Aorta (tissue), 5 donors: Measurements from ENCODE around the gene GALNT2. TPM values are rescaled to one million over a fixed set of nuclear protein-coding genes. Genes with fewer than 3 reads are reported as not detected.

ENCODE experiments used
- ATAC-seq: fragments of 200-7000 bp; cut with Tn5 transposase; one replicate; pipeline ENCODE4 v1.9.1; 2022; ENCODE audit warnings: moderate library complexity; ENCODE audit not compliant: low FRiP score
- DNase-seq, 2 donors: peaks; one replicate each; pipeline ENCODE4 v3.0.0-alpha.2; 2020
- H3K27ac ChIP-seq, 2 donors: one replicate each; pipeline ENCODE4 v1.5.1; 2013; ENCODE audit warnings: low read length in 2 of 2, mild to moderate bottlenecking in 2 of 2, moderate library complexity in 2 of 2, control low read depth in 1 of 2, inconsistent platforms in 1 of 2, low read depth in 1 of 2
- H3K27me3 ChIP-seq, 2 donors: one replicate each; pipeline ENCODE4 v1.6.1; 2013; ENCODE audit warnings: control low read depth in 1 of 2, low read length in 1 of 2, mild to moderate bottlenecking in 1 of 2, moderate library complexity in 1 of 2; ENCODE audit not compliant: insufficient read depth in 2 of 2, control insufficient read depth in 1 of 2
- H3K36me3 ChIP-seq, 2 donors: one replicate each; pipeline ENCODE4 v1.6.1; 2013; ENCODE audit warnings: control low read depth in 1 of 2, low read length in 1 of 2, mild to moderate bottlenecking in 1 of 2; ENCODE audit not compliant: insufficient read depth in 2 of 2, control insufficient read depth in 1 of 2
- H3K4me1 ChIP-seq, 2 donors: one replicate each; pipeline ENCODE4 v1.6.1; 2013; ENCODE audit warnings: low read length in 2 of 2, control low read depth in 1 of 2, mild to moderate bottlenecking in 1 of 2, moderate library complexity in 1 of 2; ENCODE audit not compliant: insufficient read depth in 2 of 2, control insufficient read depth in 1 of 2
- H3K4me3 ChIP-seq, 2 donors: one replicate each; pipeline ENCODE4 v1.5.1; 2013; ENCODE audit warnings: low read length in 2 of 2, control low read depth in 1 of 2, mild to moderate bottlenecking in 1 of 2
- H3K9me3 ChIP-seq: one replicate; pipeline ENCODE4 v1.6.1; 2013; ENCODE audit warnings: mild to moderate bottlenecking, low read length; ENCODE audit not compliant: control insufficient read depth
- WGBS, 2 donors: extraction: QIAGEN DNeasy Blood & Tissue Kit; methylation state at CpG; one replicate each; pipeline ENCODE4 v1.1.7; 2013; 5-methylcytosine and 5-hydroxymethylcytosine counted together
- intact Hi-C, 2 donors: fragments of 100-400 bp; cut with DNase I; formaldehyde crosslinking; loops; one replicate each; pipeline versions ENCODE4 v1.14.2 to v1.15.0; 2022
- polyA plus RNA-seq, 2 donors: library from polyadenylated mRNA; stranded (reverse); fragments of 200-250 nt; gene quantifications; one replicate each; pipeline ENCODE4 v1.2.3, GENCODE V29; 2013
- total RNA-seq, 2 donors: library from RNA; stranded (reverse); fragmentation: NEBNext Ultra II Directional; extraction: Animal tissue kit (Norgen Biotek cat#: 25700); gene quantifications; one replicate each; pipeline ENCODE4 v1.2.1, GENCODE V29; 2021
- donor health status: healthy with polysubstance abuse.
- donor health status: Bipolar disorder and iron deficiency.
- donor health status: DM: no; HTN: no; CAD: no.
- donor health status: DM: no; HTN: no; CAD: no.
- donor health status: DM: yes; HTN: yes; CAD: no.

The GALNT2 gene
- total and polyA plus RNA-seq, 4 donors, result 29.1 to 116 (median 105) TPM

GRCh38 chr1:230144010-230144614, 77.1 kb downstream of the GALNT2 start:
- H3K4me3 ChIP-seq, result no peak overlapping the region
- 81 to 82% methylated on average over 14 of the region's 14 CpGs for whole genome bisulfite sequencing, 2 donors
- H3K4me1 ChIP-seq, result peaks cover 0 to 5% of the 10 kb centered on the region in 2 donors
- H3K36me3 ChIP-seq, result no peaks in the 10 kb centered on the region
- DNase-seq, result no peak
- no peak for ATAC-seq
- H3K27ac ChIP-seq, result no peak overlapping the region
- no peaks in the 10 kb centered on the region for H3K9me3 ChIP-seq
- no peaks in the 10 kb centered on the region for H3K27me3 ChIP-seq
- intact Hi-C loops, result no loop called here

DNA sequence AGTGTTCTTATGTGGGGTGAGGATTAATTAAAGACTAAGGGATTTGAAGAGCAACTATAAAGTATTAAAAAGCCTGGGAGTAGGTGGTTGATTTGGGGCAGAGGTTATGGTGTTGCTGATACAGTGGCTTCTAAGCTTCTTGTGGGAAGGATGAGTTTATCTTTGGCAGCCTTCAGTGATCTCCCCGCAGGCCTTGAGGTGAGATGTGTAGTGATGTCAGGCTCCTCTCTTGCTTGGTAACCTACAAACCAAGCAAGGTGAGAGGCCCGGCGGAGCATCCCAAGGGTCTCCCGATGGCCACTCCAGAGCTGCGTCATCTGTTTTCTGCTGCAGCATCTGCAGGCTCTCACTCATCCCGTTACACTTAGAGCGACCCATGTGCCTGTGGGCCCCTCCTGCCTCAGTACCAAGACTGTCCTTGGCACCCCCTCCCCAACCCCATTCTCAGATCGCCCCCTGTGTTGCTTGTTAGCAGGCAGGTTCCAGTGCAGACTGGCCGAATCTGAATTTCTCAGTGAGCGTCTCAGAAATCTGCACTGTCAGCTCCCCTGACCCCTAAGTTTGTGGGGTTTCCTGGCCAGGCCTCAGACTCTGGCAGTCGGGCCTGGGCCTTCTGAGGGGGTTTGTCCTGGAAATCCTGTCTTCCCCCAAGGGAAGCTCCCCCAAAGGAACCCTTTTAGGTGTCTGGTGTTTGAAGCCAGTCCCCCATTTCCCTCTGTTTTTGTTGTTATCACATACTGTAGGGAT, 77.9 kb downstream of the GALNT2 start:
- Histone ChIP-seq H3K9me3 (no peaks in the 10 kb centered on the region), H3K36me3 (no peaks in the 10 kb centered on the region), H3K4me3 (no peak overlapping the region), H3K27me3 (no peaks in the 10 kb centered on the region), H3K27ac (no peak overlapping the region), H3K4me1 (peaks cover 1 to 5% of the 10 kb centered on the region in 2 donors)
- intact Hi-C loops, result no loop called here
- WGBS, 2 donors, result 79 to 80% methylated on average over 11 of the region's 11 CpGs
- DNase-seq (no peak), ATAC-seq (no peak)

- H3K4me1 ChIP-seq, result peaks cover 1 to 5% of the 10 kb centered on the region in 2 donors
- 12 to 13% methylated on average over 8 of the region's 8 CpGs for WGBS, 2 donors
These were observed 78.5 kb downstream of the GALNT2 start for GRCh38 chr1:230145505-230145899.

DNA sequence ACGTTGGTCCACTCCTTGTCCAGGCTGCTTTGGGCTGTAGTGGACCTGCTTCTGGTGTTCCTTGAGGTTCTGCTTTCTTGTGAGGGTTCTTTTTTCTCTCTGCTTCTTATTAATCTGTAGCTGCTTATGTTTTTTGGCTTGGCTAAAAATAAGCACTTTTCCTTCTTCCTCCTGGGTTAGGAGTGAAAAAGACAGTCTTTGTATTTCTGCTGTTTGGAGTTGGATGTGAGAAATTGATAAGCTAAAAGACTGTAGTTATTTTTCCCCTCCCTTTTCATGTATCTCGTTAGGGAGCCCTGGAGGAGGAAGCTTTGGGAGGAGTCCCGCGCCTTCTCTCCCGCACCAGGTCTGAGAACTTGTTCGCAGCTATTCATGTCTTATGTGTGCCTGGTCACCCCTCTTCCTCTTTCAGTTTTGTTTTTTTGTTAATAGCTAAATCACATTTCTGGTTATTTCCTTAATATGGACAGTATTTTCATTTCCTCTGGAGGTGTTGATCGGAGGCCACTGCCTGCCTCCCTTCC, 79.0 kb downstream of the GALNT2 start:
- ATAC-seq, result no peak
- Histone ChIP-seq H3K27me3 (no peaks in the 10 kb centered on the region), H3K4me1 (peaks cover 1 to 5% of the 10 kb centered on the region in 2 donors), H3K9me3 (no peaks in the 10 kb centered on the region), H3K4me3 (no peak overlapping the region), H3K27ac (no peak overlapping the region), H3K36me3 (no peaks in the 10 kb centered on the region)
- intact Hi-C loops, result no loop called here
- DNase-seq, result no peak
- WGBS, 2 donors, result 29 to 42% methylated on average over 7 of the region's 7 CpGs

More at GRCh38 chr1:230145505-230145899, 78.5 kb downstream of the GALNT2 start:
- no peaks in the 10 kb centered on the region for H3K36me3 ChIP-seq
- H3K27me3 ChIP-seq, result no peaks in the 10 kb centered on the region
- ATAC-seq (no peak), DNase-seq (peak in 1 of 2 donors; percentile 75)
- H3K9me3 ChIP-seq, result no peaks in the 10 kb centered on the region
- no peak overlapping the region for H3K4me3 ChIP-seq
- peak overlapping the region in 1 of 2 donors; percentile 15 for H3K27ac ChIP-seq
- intact Hi-C loops, result no loop called here

GRCh38 chr1:230146709-230147108, 79.7 kb downstream of the GALNT2 start:
- Histone ChIP-seq H3K4me3 (no peak overlapping the region), H3K27me3 (no peaks in the 10 kb centered on the region), H3K9me3 (no peaks in the 10 kb centered on the region), H3K36me3 (no peaks in the 10 kb centered on the region), H3K4me1 (peaks cover 1 to 5% of the 10 kb centered on the region in 2 donors), H3K27ac (no peak overlapping the region)
- ATAC-seq, result no peak
- intact Hi-C loops, result no loop called here
- no peak for DNase-seq
- 86 to 89% methylated on average over 13 of the region's 13 CpGs for WGBS, 2 donors

DNA sequence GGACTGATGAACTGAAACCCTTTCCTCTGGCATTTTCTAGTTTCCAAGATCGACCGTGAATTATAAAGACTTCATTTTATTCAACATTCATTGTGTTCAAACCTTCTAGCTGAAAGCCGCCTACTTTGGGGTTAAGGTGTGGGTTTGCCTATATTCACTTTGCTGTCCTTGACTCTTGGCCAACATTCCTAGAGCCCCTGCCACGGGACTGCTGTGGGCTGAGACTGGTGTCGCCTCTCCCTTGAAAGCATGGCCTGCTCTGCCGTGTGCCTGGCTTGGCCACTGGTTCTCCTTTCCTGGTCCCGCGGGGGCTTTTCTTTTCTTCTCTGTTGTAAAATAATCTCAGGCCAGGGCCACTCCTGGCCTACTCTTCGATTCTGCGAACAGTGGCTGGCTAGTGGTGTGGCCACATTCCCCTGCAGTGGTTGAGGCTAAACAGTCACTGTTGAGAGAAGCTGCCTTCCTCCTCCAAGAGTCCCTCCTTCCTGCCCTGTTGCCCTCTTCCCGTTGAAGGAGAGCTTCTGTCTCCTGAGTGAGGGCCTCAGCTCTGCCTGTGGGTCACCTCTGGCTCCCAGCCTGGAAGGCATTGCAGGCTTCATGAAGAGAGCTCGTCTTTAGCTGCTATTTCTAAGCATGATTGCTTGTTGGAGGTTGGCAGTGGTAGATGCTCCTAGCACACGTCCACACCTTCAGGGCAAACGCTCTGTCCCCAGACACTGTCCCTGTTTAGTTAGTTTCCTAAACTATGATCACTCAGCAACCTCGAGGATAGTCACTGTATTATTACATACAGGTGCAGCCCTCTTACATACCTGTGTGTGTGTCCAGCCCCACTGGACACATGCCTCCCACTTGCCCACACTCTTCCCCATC, 80.5 kb downstream of the GALNT2 start:
- intact Hi-C loops, result no loop called here
- DNase-seq, result no peak
- H3K4me3 ChIP-seq, result no peak overlapping the region
- no peak for ATAC-seq
- no peak overlapping the region for H3K27ac ChIP-seq
- H3K36me3 ChIP-seq, result no peaks in the 10 kb centered on the region
- WGBS, 2 donors, result 13 to 18% methylated on average over 15 of the region's 15 CpGs
- H3K27me3 ChIP-seq, result no peaks in the 10 kb centered on the region
- H3K4me1 ChIP-seq, result peaks cover 1 to 5% of the 10 kb centered on the region in 2 donors
- H3K9me3 ChIP-seq, result no peaks in the 10 kb centered on the region

DNA sequence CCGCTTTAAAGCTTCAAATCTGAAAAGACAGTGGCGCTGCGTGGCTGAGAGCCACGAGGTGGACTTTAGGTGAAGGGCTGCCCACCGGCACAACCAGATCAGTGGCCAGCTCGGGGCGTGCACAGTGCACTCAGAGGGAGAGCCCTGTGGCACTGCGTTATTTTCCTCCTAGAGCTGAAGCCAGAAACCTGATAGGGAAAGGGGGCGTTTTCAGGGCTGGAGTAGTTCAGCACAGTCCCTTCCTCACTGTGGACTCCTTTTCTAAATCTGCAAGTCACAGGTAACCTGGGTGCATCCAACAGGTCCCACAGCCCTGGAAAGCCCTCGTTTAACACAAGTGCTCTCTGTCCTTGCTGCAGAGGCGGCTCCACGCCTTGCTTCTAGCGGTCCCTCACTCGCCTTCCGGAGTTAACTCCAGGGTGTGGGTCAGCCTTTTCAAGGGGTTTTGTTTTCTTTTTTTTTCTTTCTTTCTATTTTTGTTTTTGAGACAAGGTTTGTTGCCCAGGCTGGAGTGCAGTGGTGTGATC, 81.2 kb downstream of the GALNT2 start:
- DNase-seq, result no peak
- intact Hi-C loops, result no loop called here
- no peak overlapping the region for H3K27ac ChIP-seq
- peaks cover 1 to 5% of the 10 kb centered on the region in 2 donors for H3K4me1 ChIP-seq
- ATAC-seq, result no peak
- H3K36me3 ChIP-seq, result no peaks in the 10 kb centered on the region
- no peaks in the 10 kb centered on the region for H3K9me3 ChIP-seq
- no peaks in the 10 kb centered on the region for H3K27me3 ChIP-seq
- 44 to 54% methylated on average over 15 of the region's 15 CpGs for WGBS, 2 donors
- H3K4me3 ChIP-seq, result no peak overlapping the region

GRCh38 chr1:230148768-230149469, 81.9 kb downstream of the GALNT2 start:
- intact Hi-C loops, result no loop called here
- no peak for DNase-seq
- Histone ChIP-seq H3K27ac (no peak overlapping the region), H3K9me3 (no peaks in the 10 kb centered on the region), H3K4me3 (no peak overlapping the region), H3K4me1 (peaks cover 1 to 5% of the 10 kb centered on the region in 2 donors), H3K36me3 (no peaks in the 10 kb centered on the region), H3K27me3 (no peaks in the 10 kb centered on the region)
- ATAC-seq, result no peak
- 92% methylated on average over 11 of the region's 11 CpGs for WGBS, 2 donors
